Thoracic aorta (tissue), 2 donors: ENCODE data around the gene GGT1. TPM values are rescaled to one million over a fixed set of nuclear protein-coding genes. Genes with fewer than 3 reads are reported as not detected.
"Not testable (repeated sequence)": the region's sequence is repeated elsewhere in the genome, so short reads cannot be mapped to it uniquely, and the experiment has no call there.

Experiments used
- ATAC-seq: fragments of 150-250 bp; one replicate; pipeline ENCODE4 v1.8.0; 2017; ENCODE audit warnings: low read depth; ENCODE audit not compliant: insufficient number of reproducible peaks, low FRiP score
- DNase-seq: peaks from one replicate; pipeline ENCODE4 v3.0.0-alpha.2; 2020; ENCODE audit warnings: low spot score
- H3K27ac ChIP-seq, 2 donors: fragments of 200-600 bp; sonication (generic); 1 replicate in 1 of 2; 2 replicates in 1 of 2; pipeline ENCODE4 v1.5.1; 2016; ENCODE audit warnings: mild to moderate bottlenecking in 2 of 2, moderate library complexity in 2 of 2
- H3K27me3 ChIP-seq: fragments of 200-600 bp; sonication (generic); replicated peaks from 2 replicates; pipeline ENCODE4 v1.6.0; 2016; ENCODE audit warnings: mild to moderate bottlenecking; ENCODE audit not compliant: insufficient read depth
- H3K36me3 ChIP-seq: fragments of 200-600 bp; sonication (generic); one replicate; pipeline ENCODE4 v1.5.1; 2016
- H3K4me1 ChIP-seq, 2 donors: fragments of 200-600 bp; sonication (generic); 1 replicate in 1 of 2; 2 replicates in 1 of 2; pipeline versions ENCODE4 v1.5.1 to v1.6.0; 2016; ENCODE audit warnings: low read depth in 2 of 2, mild to moderate bottlenecking in 1 of 2; ENCODE audit not compliant: control insufficient read depth in 1 of 2
- H3K4me3 ChIP-seq: fragments of 200-600 bp; sonication (generic); 2 replicates; pipeline ENCODE4 v1.5.1; 2016; ENCODE audit warnings: mild to moderate bottlenecking
- H3K9me3 ChIP-seq: fragments of 200-600 bp; sonication (generic); 2 replicates; pipeline ENCODE4 v1.5.1; 2016
- CTCF ChIP-seq: fragments of 200-600 bp; sonication (generic); IDR thresholded peaks from one replicate; pipeline ENCODE4 v1.5.1; 2019; ENCODE audit warnings: antibody characterized with exemption
- total RNA-seq, 2 donors: library from RNA; depleted of rRNA; stranded (reverse); fragments of >200 nt; gene quantifications; one replicate each; pipeline versions ENCODE4 v1.1.0 to v1.2.3, GENCODE V29; 2016

GGT1 gene
- 1 to 10 TPM; 3.4 to 3.7 TPM for total RNA-seq

GRCh38 chr22:24602847-24603769 lies at the start of gene GGT1:
GGT1 (plus strand) TSS chr22:24603193; CDS start chr22:24611082, 7,889 bp downstream.
- not testable (repeated sequence) for H3K9me3 ChIP-seq, H3K36me3 ChIP-seq, DNase-seq, H3K27ac ChIP-seq, H3K27me3 ChIP-seq, ATAC-seq, H3K4me3 ChIP-seq, H3K4me1 ChIP-seq

- H3K4me3 ChIP-seq, result peak overlapping the region; percentile 77
- peaks cover 18% of the 10 kb centered on the region for H3K36me3 ChIP-seq
- DNase-seq, result no peak
- no peaks in the 10 kb centered on the region for H3K27me3 ChIP-seq
- peaks cover 13 to 31% of the 10 kb centered on the region in 2 donors for H3K4me1 ChIP-seq
- no peak for ATAC-seq
- H3K9me3 ChIP-seq, result no peaks in the 10 kb centered on the region
- H3K27ac ChIP-seq, result peak overlapping the region; percentile 91 to 96
- no peak for TF ChIP-seq CTCF
Measured at GRCh38 chr22:24553597-24554312, 49.2 kb upstream of the GGT1 start.

GRCh38 chr22:24554313-24555164 lies 48.5 kb upstream of the GGT1 start, which contains the start of gene GUCD1:
GUCD1 (minus strand) TSS chr22:24555138; CDS start chr22:24554991, 147 bp downstream.
- H3K9me3 ChIP-seq, result no peaks in the 10 kb centered on the region
- peaks cover 16% of the 10 kb centered on the region for H3K36me3 ChIP-seq
- DNase-seq, result no peak
- peak; percentile 0 for ATAC-seq
- TF ChIP-seq CTCF, result no peak
- no peaks in the 10 kb centered on the region for H3K27me3 ChIP-seq
- peak within 1 kb of the TSS; percentile 77 for H3K4me3 ChIP-seq
- peak within 1 kb of the TSS; percentile 96 to 99 for H3K27ac ChIP-seq
- peaks cover 13 to 39% of the 10 kb centered on the region in 2 donors for H3K4me1 ChIP-seq

GRCh38 chr22:24555165-24556039 lies 47.6 kb upstream of the GGT1 start, which contains the start of gene SNRPD3:
SNRPD3 (plus strand) TSS chr22:24555999; CDS start chr22:24557675, 1,676 bp downstream.
- Histone ChIP-seq H3K27ac (peak within 1 kb of the TSS; percentile 96 to 99), H3K4me3 (peak within 1 kb of the TSS; percentile 77), H3K36me3 (peaks cover 15% of the 10 kb centered on the region), H3K9me3 (no peaks in the 10 kb centered on the region), H3K4me1 (peaks cover 13 to 40% of the 10 kb centered on the region in 2 donors), H3K27me3 (no peaks in the 10 kb centered on the region)
- peak; percentile 41 for TF ChIP-seq CTCF
- DNase-seq (peak; percentile 98), ATAC-seq (peak; percentile 90)
